ENCODE measurements around the gene COL17A1. TPM values are rescaled to one million over a fixed set of nuclear protein-coding genes. Genes with fewer than 3 reads are reported as not detected.

COL17A1 gene
- total RNA-seq, 1 experiment from 2014 or later, result 41.3 TPM

DNA sequence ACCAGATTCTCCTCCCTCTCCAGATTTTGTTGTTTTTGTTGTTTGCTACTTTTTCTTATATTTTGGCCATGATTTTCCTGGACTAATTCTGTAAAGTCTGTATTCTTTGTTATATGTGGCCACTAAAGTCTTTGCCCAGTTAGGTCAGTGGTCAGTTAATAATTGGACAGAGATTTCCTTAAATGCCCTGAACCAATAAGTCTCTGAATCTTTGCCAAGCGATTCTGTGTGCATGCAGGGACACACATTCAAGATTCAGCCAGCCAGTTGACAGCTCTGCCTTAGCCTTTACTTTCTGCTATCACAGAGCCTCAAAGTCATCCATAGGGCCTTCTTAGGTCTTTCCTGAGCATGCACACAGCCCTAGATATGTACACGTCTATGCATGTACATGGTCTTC is 11.0 kb upstream of the COL17A1 start:
- no peak for TF ChIP-seq EZH2 (IDR thresholded peaks at IDR 0.05; ENCODE audit: low read depth)
- TF ChIP-seq, protein P1, sequence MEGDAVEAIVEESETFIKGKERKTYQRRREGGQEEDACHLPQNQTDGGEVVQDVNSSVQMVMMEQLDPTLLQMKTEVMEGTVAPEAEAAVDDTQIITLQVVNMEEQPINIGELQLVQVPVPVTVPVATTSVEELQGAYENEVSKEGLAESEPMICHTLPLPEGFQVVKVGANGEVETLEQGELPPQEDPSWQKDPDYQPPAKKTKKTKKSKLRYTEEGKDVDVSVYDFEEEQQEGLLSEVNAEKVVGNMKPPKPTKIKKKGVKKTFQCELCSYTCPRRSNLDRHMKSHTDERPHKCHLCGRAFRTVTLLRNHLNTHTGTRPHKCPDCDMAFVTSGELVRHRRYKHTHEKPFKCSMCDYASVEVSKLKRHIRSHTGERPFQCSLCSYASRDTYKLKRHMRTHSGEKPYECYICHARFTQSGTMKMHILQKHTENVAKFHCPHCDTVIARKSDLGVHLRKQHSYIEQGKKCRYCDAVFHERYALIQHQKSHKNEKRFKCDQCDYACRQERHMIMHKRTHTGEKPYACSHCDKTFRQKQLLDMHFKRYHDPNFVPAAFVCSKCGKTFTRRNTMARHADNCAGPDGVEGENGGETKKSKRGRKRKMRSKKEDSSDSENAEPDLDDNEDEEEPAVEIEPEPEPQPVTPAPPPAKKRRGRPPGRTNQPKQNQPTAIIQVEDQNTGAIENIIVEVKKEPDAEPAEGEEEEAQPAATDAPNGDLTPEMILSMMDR (conservative IDR thresholded peaks at IDR 0.05), result no peak
- no peak for DNase-seq
- H3K27me3 ChIP-seq (ENCODE audit: insufficient read depth, low read depth), result no peaks in the 10 kb centered on the region
- no peak overlapping the region for H3K4me2 ChIP-seq
- POLR2A ChIA-PET (ENCODE audit: unreplicated experiment), result no interaction called here
- H2AFZ ChIP-seq, result no peak overlapping the region
- no TSS peak for BruUV-seq (replicated peaks)
- no peaks in the 10 kb centered on the region; the same call in 1 of the 2 replicates for H3K36me3 ChIP-seq (ENCODE audit: low read depth)
- peaks cover 16% of the 10 kb centered on the region for H3K4me1 ChIP-seq (replicated peaks; ENCODE audit: insufficient read depth)
- H4K20me1 ChIP-seq (ENCODE audit: insufficient read depth), result no peaks in the 10 kb centered on the region
- peaks cover 25% of the 10 kb centered on the region for H3F3A ChIP-seq (ENCODE audit: insufficient read depth, low read depth)
- H3K79me2 ChIP-seq (ENCODE audit: low read depth), result no peaks in the 10 kb centered on the region
- peaks cover 15% of the 10 kb centered on the region; the same call in 1 of the 2 replicates for H3K9me3 ChIP-seq (ENCODE audit: insufficient read depth, low read depth)
- no peaks in the 10 kb centered on the region for H3K9me2 ChIP-seq (ENCODE audit: insufficient read depth)
- H3K27ac ChIP-seq, result no peak overlapping the region
- CTCF ChIA-PET, result no interaction called here
- intact Hi-C loops (cut with micrococcal nuclease; ENCODE audit: unreplicated experiment), result no loop called here
- H3K4me3 ChIP-seq, result no peak overlapping the region

- H3K27me3 ChIP-seq (ENCODE audit: insufficient read depth, low read depth), result no peaks in the 10 kb centered on the region
These were observed 7.1 kb upstream of the COL17A1 start for GRCh38 chr10:104092749-104093148.

GRCh38 chr10:104090611-104091010 is 4.9 kb upstream of the COL17A1 start:
- Histone ChIP-seq H3F3A (ENCODE audit: insufficient read depth, low read depth) (peaks cover 16% of the 10 kb centered on the region), H3K9me2 (ENCODE audit: insufficient read depth) (no peaks in the 10 kb centered on the region), H4K20me1 (ENCODE audit: insufficient read depth) (no peaks in the 10 kb centered on the region), H3K9me3 (ENCODE audit: insufficient read depth, low read depth) (peaks cover 19% of the 10 kb centered on the region; the same call in 1 of the 2 replicates), H3K4me1 (replicated peaks; ENCODE audit: insufficient read depth) (peaks cover 7% of the 10 kb centered on the region), H3K27ac (no peak overlapping the region), H3K79me2 (ENCODE audit: low read depth) (no peaks in the 10 kb centered on the region), H3K4me3 (no peak overlapping the region), H2AFZ (no peak overlapping the region), H3K27me3 (ENCODE audit: insufficient read depth, low read depth) (no peaks in the 10 kb centered on the region), H3K36me3 (ENCODE audit: low read depth) (no peaks in the 10 kb centered on the region; the same call in 1 of the 2 replicates), H3K4me2 (no peak overlapping the region)
- DNase-seq, result no peak
- TF ChIP-seq, protein P1 (conservative IDR thresholded peaks at IDR 0.05), result no peak
- no peak for TF ChIP-seq EZH2 (IDR thresholded peaks at IDR 0.05; ENCODE audit: low read depth)
- POLR2A ChIA-PET (ENCODE audit: unreplicated experiment), result no interaction called here
- BruUV-seq (replicated peaks), result no TSS peak
- CTCF ChIA-PET, result no interaction called here
- intact Hi-C loops (cut with micrococcal nuclease; ENCODE audit: unreplicated experiment), result no loop called here

More at GRCh38 chr10:104092749-104093148, 7.1 kb upstream of the COL17A1 start:
- Histone ChIP-seq H3K4me3 (no peak overlapping the region), H3K9me3 (ENCODE audit: insufficient read depth, low read depth) (peaks cover 19% of the 10 kb centered on the region; the same call in 1 of the 2 replicates), H3K4me1 (replicated peaks; ENCODE audit: insufficient read depth) (no peaks in the 10 kb centered on the region), H3K4me2 (no peak overlapping the region), H3K79me2 (ENCODE audit: low read depth) (no peaks in the 10 kb centered on the region), H3K36me3 (ENCODE audit: low read depth) (no peaks in the 10 kb centered on the region; the same call in 1 of the 2 replicates), H4K20me1 (ENCODE audit: insufficient read depth) (no peaks in the 10 kb centered on the region), H3K27ac (no peak overlapping the region), H2AFZ (no peak overlapping the region), H3F3A (ENCODE audit: insufficient read depth, low read depth) (peaks cover 16% of the 10 kb centered on the region), H3K9me2 (ENCODE audit: insufficient read depth) (no peaks in the 10 kb centered on the region)
- no peak for TF ChIP-seq EZH2 (IDR thresholded peaks at IDR 0.05; ENCODE audit: low read depth)
- BruUV-seq (replicated peaks), result no TSS peak
- ChIA-PET CTCF (no interaction called here), POLR2A (ENCODE audit: unreplicated experiment) (no interaction called here)
- DNase-seq, result no peak
- intact Hi-C loops (cut with micrococcal nuclease; ENCODE audit: unreplicated experiment), result no loop called here

- Histone ChIP-seq H3K27ac (no peak overlapping the region), H3K79me2 (ENCODE audit: low read depth) (no peaks in the 10 kb centered on the region), H3K4me2 (no peak overlapping the region), H3K4me3 (no peak overlapping the region), H3K9me3 (ENCODE audit: insufficient read depth, low read depth) (peaks cover 19% of the 10 kb centered on the region; the same call in 1 of the 2 replicates), H4K20me1 (ENCODE audit: insufficient read depth) (no peaks in the 10 kb centered on the region), H3F3A (ENCODE audit: insufficient read depth, low read depth) (peaks cover 16% of the 10 kb centered on the region), H3K36me3 (ENCODE audit: low read depth) (no peaks in the 10 kb centered on the region; the same call in 1 of the 2 replicates), H3K9me2 (ENCODE audit: insufficient read depth) (no peaks in the 10 kb centered on the region), H3K27me3 (ENCODE audit: insufficient read depth, low read depth) (no peaks in the 10 kb centered on the region), H3K4me1 (replicated peaks; ENCODE audit: insufficient read depth) (peaks cover 11% of the 10 kb centered on the region), H2AFZ (no peak overlapping the region)
- intact Hi-C loops (cut with micrococcal nuclease; ENCODE audit: unreplicated experiment), result no loop called here
- POLR2A ChIA-PET (ENCODE audit: unreplicated experiment), result interaction anchor here (0.5 kb wide), 1 partner anchor 553 kb away, joined by 3 read pairs; no protein-coding TSS in a partner anchor
- DNase-seq, result no peak
- TF ChIP-seq EZH2 (IDR thresholded peaks at IDR 0.05; ENCODE audit: low read depth), result no peak
- TF ChIP-seq, protein P1 (conservative IDR thresholded peaks at IDR 0.05), result no peak
- BruUV-seq (replicated peaks), result no TSS peak
- CTCF ChIA-PET, result no interaction called here
These were observed 3.9 kb upstream of the COL17A1 start for GRCh38 chr10:104089621-104090020.

All from PC-9 (cell line).